Ureter (tissue), 1 donor: ENCODE results near the gene COL26A1. TPM values are rescaled to one million over a fixed set of nuclear protein-coding genes. Genes with fewer than 3 reads are reported as not detected.

Experiments used
- DNase-seq: peaks from one replicate; pipeline ENCODE4 v3.0.0-alpha.2; 2020; ENCODE audit warnings: low spot score
- total RNA-seq: library from RNA; stranded (reverse); gene quantifications from one replicate; pipeline ENCODE4 v1.2.4, GENCODE V29; 2023
- donor health status: DM: yes; HTN: yes; CAD: no.

The COL26A1 gene
- total RNA-seq, 1 donor from 2014 or later, result not detected

DNA sequence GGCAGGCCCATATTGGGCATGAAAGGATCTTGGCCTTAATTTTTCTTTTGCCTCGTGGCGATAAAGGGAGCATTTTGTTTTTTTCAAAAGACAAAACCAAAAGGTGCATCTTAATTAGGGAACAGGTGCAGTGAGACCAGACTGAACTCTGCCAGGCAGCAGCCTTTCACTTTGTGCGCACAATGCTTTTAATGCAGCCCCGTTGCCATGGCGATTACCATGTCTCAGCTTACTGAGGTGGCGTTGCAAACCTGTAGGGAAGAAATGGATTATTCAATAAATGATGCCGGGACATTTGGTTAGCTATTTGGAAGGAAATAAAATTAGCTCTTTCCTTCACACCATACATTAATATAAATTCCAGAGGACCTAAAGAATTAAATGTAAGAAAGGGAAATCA is 204.6 kb downstream of the COL26A1 start:
- DNase-seq, result peak; percentile 9

DNA sequence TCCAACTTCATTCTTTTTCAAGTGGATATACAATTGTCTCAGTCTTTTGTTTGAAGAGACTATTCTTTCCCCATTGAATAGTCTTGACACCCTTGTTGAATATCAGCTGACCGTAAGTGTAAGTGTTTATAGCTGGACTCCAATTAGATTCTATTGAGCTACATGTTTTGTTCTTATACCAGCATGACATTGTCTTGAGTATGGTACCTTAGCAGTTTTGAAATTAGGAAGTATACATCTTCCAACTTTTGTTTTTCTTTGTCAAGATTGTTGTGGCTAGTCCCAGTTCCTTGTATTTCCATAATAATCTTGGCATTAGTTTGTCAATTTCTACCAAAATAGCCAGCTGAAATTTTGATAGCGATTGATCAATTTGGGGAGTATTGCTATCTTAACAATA is 209.5 kb downstream of the COL26A1 start:
- no peak for DNase-seq

DNA sequence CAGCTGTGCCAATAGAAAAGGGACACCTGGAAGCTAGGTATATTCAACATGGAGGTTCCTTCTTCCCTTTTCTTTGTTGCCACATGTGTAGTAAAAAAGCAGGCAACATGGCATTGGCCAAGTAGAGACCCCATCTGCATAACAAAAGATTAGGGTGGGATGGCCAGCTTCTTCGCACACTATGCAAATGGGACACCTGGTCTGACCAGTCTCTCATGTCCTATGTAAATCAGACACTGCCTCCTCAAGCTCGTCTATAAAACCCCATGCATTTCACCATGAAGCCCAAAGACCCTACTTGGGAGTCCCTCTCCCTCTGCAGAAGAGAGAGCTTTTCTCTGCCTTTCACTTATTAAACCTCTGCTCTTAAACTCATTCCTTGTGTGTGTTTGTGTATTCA is 212.5 kb downstream of the COL26A1 start:
- DNase-seq, result no peak

DNA sequence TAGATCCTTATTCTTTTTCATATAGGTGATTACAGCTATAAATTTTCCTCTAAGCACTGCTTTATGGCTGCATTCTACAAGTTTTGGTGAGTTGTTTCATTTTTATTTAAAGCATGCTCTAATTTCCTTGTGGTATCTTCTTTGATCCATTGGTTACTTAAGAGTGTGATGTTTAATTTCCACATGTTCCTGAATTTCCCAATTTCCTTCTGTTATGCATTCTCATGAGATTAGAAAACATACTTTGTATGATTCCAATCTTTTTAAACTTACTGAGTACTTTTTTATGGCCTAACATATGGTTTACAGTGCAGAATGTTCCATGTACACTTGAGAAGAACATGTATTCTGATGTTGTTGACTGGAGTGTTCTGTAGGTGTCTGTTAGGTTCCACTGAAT is 213.0 kb downstream of the COL26A1 start:
- DNase-seq, result no peak

DNA sequence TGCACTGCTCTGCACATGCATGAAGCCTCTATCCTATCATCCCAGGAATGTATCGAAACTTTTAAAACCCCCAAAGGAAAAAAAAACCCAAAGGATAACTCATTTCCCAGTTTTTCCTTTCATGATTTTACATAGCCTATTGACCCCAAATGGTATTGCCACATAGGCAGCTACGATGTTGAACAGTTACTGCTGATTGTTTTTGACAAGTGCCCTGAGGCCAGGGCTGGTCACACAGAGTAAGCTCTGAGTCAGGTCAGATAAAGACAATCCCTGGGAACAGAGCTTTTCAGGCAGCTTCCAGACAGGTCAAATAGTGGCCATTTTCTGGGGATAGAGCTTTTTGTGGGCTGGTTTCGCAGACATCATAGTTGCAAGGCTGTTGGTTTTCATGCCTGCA is 214.3 kb downstream of the COL26A1 start:
- DNase-seq, result peak; percentile 4

DNA sequence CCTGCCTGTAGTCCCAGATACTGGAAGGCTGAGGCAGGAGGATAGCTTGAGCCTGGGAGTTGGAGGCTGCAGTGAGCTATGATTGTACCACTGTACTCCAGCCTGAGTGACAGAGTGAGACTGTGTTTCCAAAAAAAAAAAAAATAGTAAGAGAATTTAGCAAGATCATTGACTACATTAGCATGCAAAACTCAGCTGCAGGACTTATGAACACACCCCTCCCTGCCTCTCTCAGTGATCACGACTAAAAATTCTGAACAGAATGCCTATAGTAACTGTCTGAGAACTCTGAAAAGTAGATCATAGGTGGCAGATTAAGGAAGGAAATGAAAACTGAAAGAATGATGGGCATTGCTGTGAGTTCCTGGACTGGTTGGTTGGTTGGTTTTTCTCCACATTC is 215.9 kb downstream of the COL26A1 start:
- no peak for DNase-seq

DNA sequence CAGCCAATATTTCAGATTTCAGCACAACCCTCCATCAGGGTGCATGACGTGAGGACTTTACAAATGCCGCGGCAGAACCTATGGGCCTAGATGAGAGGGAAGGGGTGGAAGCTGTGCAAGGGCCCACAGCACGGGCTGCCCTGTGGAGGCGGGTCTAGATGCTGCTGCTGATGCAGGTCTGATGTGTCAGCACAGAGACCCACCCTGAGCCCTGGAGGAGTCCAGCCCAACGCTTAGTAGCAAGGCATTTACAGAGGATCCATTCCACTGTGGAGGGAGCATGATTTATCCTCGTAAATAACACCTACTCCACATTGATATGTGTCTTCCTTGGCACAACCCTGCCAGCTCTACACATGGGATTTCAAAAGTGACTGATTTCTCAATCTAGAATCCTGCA is 217.9 kb downstream of the COL26A1 start:
- peak; percentile 23 for DNase-seq

DNA sequence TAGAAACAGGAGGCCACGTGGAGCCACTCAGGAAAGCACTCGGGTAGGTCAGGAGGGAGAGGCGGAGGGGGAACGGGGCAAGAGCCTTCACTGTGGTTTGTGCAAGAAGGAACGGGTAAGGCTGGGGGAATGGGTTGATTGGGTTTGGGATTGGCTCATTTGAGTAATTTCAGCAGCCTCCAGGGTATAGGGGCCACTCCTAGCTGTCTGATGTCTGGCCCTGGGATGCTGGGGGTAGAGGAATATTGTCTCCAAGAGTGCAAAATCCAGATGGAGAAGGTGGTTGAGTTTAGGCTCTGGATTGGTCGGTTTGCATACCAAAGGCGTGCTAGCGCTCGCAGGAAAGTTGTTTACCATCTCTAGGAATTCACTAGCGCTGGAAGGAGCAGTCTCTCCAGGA is 219.2 kb downstream of the COL26A1 start:
- peak; percentile 13 for DNase-seq

DNA sequence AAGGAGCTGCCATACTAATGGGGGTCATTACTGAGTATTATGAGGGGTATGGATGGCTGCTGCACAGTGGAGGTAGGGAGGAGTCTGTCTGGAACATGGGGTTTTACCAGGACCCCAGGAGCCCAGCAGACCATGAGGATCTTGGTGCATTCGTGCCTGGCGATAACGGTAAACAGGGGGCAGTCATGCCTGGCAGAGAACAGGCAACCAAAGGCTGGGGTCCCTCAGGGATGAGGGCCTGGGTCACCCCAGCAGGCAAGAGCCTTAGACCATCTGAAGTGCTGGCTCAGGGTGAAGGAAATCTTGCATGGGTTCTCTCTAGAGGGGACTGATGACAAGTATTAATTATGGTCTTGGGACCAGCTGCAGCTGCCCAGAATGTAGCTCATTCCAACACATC is 220.3 kb downstream of the COL26A1 start:
- peak; percentile 18 for DNase-seq

DNA sequence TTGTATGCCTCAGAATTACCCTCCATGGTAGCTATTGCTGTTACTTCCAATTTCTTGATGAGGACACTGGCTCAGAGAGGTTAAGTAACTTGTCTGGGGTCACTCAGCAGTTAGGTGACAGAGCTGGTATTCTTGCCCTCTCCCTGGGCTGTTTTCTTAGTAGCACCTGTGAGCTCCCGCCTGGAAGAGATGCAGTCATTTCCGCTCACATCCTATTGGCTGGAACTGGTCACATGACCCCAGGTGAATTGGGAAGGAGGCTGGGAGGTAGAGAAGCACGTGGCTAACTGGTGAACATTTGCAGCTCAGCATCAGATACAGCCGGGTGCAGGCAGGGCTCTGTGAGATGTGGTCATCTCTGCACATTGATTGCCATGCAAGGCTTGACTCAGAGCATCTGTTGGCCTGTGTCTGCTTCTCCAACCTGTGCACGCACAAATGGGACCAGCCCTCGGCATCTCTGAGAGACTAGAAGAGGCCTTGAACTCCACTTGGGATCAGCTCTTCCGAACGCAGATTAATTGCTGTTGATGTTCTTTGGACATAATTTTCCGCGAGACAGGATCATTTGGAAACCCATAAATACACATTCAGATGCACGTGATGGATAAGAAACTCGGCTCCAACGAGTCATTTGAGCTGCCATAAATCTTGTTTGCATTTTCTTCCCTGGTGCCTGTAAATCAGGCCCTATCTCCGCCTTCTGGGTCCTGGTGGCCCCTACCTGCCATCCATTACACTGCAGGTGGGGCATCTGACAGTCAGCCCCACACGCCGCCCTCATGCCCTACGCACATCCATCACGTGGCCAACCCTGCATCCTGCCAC is 223.6 kb downstream of the COL26A1 start:
- DNase-seq, result peak; percentile 40

DNA sequence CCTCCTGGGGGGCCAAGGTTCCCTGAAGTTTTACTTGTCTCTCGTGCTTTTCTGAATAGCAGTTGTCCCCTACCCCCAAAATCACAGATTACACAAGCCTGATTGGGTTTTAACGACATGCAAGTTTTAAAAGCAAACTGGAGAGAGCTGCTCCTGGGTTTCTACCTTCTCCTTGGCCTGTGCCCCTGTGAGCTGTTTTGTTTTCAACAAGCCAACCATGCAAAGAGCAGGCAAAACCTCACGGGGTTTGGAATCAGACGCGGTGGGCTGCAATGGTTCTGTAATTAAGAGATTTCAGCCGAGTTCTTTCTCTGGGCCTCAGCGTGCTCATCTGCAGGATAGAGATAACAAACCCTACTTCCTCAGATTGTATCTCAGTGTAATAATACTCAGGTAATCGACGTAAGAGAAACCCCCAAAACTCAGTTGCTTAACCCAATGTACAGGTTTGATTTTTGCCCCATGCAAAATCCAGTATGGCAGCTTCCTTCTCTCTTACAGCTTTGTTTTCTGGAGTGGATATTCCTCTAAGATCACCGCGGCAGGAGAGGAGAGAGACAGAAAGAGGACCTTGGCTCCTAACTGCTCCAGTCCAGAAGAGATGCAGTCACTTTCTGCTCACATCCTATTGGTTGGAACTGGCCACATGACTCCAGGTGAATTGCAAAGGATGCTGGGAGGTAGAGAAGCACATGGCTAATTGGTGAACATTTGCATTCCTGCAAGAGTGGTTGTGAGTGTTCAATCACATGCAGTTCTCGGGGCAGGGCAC is 224.4 kb downstream of the COL26A1 start:
- peak; percentile 18 for DNase-seq

DNA sequence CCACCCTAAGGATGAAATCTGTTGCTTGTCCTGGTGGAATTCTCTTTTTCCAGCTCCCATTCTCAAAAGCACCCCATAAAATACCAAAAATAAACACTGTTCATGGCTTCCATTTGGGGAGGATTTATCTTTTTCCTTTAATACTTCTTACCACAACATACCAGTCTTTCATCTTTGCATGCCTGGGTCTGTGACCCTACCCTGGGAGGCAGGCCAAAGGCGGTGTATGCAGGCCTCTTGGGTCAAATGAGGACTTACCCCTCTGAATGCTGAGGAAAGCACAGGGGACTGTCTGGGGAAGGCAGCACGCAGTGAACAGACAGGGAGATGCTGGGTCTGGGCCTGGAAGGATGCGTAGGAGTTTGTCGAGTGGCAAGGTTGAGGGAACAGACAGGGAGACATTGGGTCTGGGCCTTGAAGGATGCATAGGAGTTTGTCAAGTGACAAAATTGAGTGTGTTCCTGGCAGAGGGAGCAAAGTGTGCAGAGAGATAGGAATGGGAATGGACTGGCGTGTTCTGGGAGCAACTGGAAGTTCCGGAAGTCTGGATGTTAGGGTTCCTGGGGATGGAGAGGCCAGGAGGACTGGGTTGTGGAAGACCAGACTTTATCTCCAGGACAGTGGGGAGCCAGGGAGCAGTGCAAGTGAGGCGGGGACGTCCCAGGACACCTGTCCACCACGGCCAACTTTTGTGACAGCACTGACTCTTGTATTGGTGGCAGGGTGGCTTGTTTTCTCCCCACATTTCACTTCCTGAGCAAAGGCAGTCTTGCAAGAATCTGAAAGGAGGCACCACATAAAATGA is 225.7 kb downstream of the COL26A1 start:
- peak; percentile 44 for DNase-seq

DNA sequence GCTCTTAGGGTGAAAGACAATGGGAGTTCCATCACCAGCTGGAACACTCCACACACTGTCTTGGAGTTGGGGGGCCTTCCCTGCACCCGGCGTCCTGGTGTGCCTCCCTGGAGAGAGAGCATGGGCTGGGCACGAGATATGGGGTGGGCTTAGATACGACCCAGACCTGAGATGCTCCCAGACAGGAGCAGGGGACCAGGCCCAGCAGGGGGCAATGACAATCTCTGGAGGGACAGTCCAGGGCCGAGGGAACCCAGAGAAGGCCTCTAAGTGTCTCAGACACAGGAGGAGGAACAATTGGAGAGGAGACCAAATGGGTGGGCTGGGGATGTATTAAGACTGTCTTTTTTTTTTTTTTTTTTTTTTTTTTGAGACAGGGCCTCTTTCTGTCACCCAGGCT is 226.4 kb downstream of the COL26A1 start:
- peak; percentile 34 for DNase-seq

DNA sequence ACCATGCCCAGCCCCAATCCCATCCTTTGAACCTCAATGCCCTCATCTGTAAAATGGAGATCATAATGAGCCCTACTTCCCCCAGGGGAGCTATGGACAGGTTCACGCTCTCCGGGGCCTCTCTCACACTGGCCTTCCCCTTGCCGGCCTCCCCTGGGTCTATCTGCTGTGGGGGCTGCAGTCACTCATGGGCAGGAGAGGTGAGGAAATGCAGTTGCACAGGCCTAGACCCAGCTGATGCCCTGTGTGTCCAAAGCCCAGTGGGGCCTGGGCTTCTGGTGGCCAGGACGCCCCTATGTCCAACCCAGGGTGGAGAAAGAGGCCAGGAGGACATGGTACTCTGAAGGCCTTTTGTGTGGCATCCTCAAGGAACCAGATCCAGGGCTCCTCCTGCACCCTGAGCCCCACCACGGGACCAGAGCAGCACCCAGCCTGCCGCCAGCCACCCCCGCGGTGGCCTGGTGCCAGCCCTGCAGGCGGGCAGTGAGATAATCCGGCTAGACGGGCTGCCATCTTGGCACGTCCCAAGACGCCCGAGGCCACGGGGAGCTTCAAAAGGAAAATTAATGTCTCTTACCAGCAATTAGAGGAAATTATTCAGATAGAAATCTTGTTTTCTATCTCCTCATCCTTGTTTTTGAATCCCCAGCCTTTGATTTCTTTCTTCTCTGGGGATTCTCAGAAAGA is 227.4 kb downstream of the COL26A1 start:
- DNase-seq, result peak; percentile 32

DNA sequence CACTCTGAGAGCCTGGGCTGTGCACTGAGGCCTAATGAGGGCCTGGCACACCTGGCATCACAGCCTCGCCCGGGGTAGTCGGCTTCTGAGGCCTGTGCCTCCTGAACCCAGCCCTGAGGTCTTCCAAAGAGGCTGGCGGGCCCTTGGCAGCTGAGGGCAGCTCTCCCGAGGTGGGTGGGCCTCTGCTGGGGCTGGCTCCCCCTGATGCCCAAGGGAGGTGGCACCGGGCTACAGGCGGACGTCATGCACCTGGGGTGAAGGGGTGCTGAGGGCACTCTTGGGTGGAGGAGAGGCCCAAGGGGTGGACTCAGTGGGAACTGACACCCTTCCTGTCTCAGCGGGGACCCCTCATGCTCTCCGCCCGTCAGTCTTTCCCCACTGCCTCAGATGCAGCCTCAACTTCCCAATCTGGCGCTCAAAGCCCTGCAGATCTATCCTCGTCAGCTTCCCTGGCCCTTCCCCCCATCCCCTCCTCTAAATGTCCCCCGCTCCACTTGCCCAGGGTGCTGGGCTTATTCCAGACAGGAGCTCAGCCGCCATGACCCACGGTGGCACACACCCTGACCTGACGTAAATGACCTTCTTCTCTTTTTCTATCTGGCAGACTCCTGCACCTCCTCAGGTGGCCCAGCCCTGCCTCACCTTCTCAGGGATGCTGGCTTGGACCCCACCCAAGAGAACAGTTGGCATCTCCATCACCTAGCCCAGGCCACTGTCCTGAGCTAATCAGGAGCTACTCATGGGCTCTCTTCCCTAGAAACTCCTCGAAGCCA is 228.2 kb downstream of the COL26A1 start:
- peak; percentile 41 for DNase-seq

DNA sequence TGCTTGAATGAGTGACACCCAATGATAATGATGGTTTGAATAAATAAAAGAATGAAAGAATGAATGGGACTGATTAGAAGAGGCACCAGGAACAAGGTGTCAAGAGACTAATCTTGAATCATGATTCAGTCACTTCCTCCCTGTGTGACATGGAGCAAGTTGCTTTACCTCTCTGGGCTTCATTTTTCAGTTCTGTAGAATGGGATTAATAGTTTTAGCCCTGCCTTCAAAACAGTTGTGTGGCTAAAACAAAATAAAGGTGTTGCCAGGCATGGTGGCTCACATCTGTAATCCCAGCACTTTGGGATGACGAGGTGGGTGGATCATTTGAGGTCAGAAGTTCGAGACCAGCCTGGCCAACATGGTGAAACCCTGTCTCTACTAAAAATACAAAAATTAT is 228.8 kb downstream of the COL26A1 start:
- no peak for DNase-seq

DNA sequence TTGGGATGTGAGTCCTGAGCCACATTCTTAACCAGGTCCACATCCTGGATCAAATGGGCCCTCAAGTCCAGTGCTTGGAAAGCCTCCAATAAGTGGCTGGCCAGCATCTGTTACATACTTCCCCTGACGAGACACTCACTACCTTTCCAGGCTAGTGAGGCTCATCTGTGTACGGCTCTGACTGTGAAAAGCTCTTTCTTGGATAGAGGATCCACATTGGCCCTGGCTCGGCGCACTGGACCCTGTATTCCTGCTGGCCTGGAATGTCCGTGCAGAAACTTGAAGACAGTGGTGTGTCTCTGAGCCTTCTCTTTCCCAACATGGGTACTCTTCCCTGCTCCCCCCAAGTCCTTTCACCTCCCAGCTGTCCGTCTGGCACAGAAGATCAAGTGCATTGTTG is 230.9 kb downstream of the COL26A1 start:
- DNase-seq, result peak; percentile 28

DNA sequence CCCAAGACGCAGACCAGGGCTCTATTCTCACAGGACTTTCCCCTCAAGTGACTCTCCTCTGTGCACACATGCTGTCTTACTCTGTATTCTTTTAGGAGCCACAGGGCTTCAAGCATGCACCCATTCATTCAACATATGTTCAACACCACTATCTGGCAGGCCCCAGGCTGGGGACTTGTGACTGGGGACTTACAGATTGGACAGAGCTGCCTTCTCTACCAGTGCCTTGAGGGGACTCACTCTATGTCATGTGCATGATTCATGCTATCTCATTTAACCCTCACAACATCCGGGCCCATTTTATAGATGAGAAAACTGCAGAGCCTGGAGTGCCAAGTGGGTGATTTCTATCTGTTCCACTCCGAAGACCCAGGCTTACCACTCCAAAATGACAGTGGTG is 232.1 kb downstream of the COL26A1 start:
- DNase-seq, result no peak

DNA sequence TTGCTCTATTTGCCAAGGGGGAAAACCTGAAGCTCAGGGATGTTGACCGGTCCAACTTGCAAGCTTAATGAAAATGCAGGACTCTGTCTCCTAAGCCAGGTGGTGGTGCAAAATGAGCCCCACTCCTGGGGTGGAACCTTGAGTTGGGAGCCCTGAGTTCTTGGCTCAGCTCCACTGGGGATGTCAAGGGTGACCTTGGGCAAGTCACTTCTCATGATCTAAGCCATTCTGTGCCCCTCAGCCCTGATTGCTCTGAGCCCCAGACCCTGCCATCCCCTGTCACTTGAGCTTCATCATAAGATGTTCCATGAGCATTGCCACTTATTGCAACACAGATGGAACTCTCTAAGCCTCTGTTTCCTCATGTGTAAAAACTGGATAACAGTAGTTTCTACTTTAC is 232.6 kb downstream of the COL26A1 start:
- peak; percentile 3 for DNase-seq

DNA sequence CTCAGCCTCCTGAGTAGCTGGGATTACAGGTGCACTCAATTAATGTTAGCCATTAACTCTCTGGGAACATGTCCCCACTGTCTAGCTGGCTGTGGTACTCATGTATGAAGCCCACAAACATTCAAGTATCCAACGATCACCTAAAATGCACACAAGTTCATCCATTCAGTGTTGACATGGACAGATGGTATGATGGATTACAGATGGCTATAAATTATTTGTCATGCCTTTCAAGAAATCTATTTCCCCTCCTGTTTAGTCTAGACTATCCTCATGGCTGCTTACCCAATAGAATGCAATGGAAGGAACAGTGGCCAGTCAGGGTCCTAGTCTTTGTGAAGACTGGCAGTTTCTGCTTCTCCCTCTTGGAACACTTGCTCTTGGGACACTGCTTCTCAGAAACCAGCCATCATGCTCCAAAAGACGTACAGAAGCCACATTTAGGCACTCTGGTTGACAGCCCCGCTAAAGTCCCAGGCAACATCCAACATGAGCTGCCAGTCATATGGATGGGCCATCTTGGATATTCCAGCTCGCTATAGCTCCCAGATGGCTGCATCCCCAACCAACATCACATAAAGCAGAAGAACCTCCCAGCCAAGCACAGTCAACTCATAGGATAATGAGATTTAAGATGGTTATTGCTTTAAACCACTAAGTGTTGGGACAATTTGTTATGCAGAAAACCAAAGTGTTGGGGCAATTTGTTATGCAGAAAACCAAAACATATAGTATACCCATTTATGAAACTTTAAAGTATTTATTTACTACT is 233.3 kb downstream of the COL26A1 start:
- DNase-seq, result no peak
